ENCODE results near the gene HOXD9. TPM values are rescaled to one million over a fixed set of nuclear protein-coding genes. Genes with fewer than 3 reads are reported as not detected.
A peak's percentile ranks its signal among the peaks of the same experiment; 100 is the strongest.

HOXD9 gene
- total and polyA plus RNA-seq, 4 experiments from 2014 or later: not detected

- Mint-ChIP-seq H3K27me3 (peaks cover 72 to 79% of the 10 kb centered on the region in 2 donors), H3K9me3 (peaks cover 0 to 41% (median 34%) of the 10 kb centered on the region in 8 donors), H3K27ac (peak overlapping the region in 2 of 7 donors; percentile 26 to 54), H3K4me3 (peak overlapping the region in 6 of 8 donors; percentile 48 to 77 (median 66)), H3K36me3 (peaks cover 2 to 8% of the 10 kb centered on the region in 2 donors), H3K4me1 (peaks cover 18 to 54% (median 39%) of the 10 kb centered on the region in 4 donors)
- ChIA-PET CTCF (ENCODE audit: partially characterized antibody) (interaction anchor here (1.6 to 2.1 kb wide), 2 partner anchors 9 to 319 kb away, joined by 6 to 8 read pairs; no protein-coding TSS in a partner anchor), POLR2A (ENCODE audit: partially characterized antibody) (no interaction called here)
- Histone ChIP-seq H3K9me3 (ENCODE audit: control insufficient read depth in 1 of 2, low read length in 2 of 2) (no peaks in the 10 kb centered on the region), H3K27me3 (ENCODE audit: insufficient read depth, low read length) (peaks cover 94% of the 10 kb centered on the region), H3K4me3 (ENCODE audit: low read length in 2 of 2) (no peak overlapping the region), H3K4me1 (ENCODE audit: insufficient read depth, low read length) (peaks cover 38% of the 10 kb centered on the region), H3K27ac (ENCODE audit: low read depth, low read length) (no peak overlapping the region), H3K36me3 (ENCODE audit: insufficient read depth, low read length) (no peaks in the 10 kb centered on the region)
- DNase-seq: no peak
- intact Hi-C loops (cut with micrococcal nuclease): no loop called here
Observed at GRCh38 chr2:176136374-176137251, 14.1 kb downstream of the HOXD9 start.

GRCh38 chr2:176137252-176137580 lies 14.7 kb downstream of the HOXD9 start:
- H3K36me3 ChIP-seq (ENCODE audit: insufficient read depth, low read length): no peaks in the 10 kb centered on the region
- H3K36me3 Mint-ChIP-seq: peaks cover 2 to 8% of the 10 kb centered on the region in 2 donors
- no peak for DNase-seq
- intact Hi-C loops (cut with micrococcal nuclease): no loop called here
- H3K9me3 Mint-ChIP-seq: peaks cover 0 to 40% (median 30%) of the 10 kb centered on the region in 8 donors
- H3K4me1 ChIP-seq (ENCODE audit: insufficient read depth, low read length): peaks cover 34% of the 10 kb centered on the region
- H3K27me3 ChIP-seq (ENCODE audit: insufficient read depth, low read length): peaks cover 96% of the 10 kb centered on the region
- peaks cover 16 to 52% (median 36%) of the 10 kb centered on the region in 4 donors for H3K4me1 Mint-ChIP-seq
- ChIA-PET CTCF (ENCODE audit: partially characterized antibody) (no interaction called here), POLR2A (ENCODE audit: partially characterized antibody) (no interaction called here)
- H3K4me3 ChIP-seq (ENCODE audit: low read length in 2 of 2): no peak overlapping the region
- H3K4me3 Mint-ChIP-seq: peak overlapping the region in 3 of 8 donors; percentile 35 to 54 (median 46)
- no peak overlapping the region for H3K27ac ChIP-seq (ENCODE audit: low read depth, low read length)
- H3K27me3 Mint-ChIP-seq: peaks cover 74 to 81% of the 10 kb centered on the region in 2 donors
- H3K9me3 ChIP-seq (ENCODE audit: control insufficient read depth in 1 of 2, low read length in 2 of 2): no peaks in the 10 kb centered on the region
- H3K27ac Mint-ChIP-seq: peak overlapping the region in 2 of 7 donors; percentile 41 to 47

GRCh38 chr2:176137906-176138305 lies 15.4 kb downstream of the HOXD9 start:
- Mint-ChIP-seq H3K27ac (peak overlapping the region in 2 of 7 donors; percentile 47 to 86), H3K4me3 (peak overlapping the region in 1 of 8 donors; percentile 4), H3K27me3 (peaks cover 72 to 78% of the 10 kb centered on the region in 2 donors), H3K9me3 (peaks cover 0 to 40% (median 26%) of the 10 kb centered on the region in 8 donors), H3K4me1 (peaks cover 13 to 45% (median 32%) of the 10 kb centered on the region in 4 donors), H3K36me3 (peaks cover 1 to 8% of the 10 kb centered on the region in 2 donors)
- Histone ChIP-seq H3K27me3 (ENCODE audit: insufficient read depth, low read length) (peaks cover 95% of the 10 kb centered on the region), H3K4me3 (ENCODE audit: low read length in 2 of 2) (no peak overlapping the region), H3K36me3 (ENCODE audit: insufficient read depth, low read length) (no peaks in the 10 kb centered on the region), H3K27ac (ENCODE audit: low read depth, low read length) (no peak overlapping the region), H3K9me3 (ENCODE audit: control insufficient read depth in 1 of 2, low read length in 2 of 2) (no peaks in the 10 kb centered on the region), H3K4me1 (ENCODE audit: insufficient read depth, low read length) (peaks cover 28% of the 10 kb centered on the region)
- DNase-seq: no peak
- ChIA-PET POLR2A (ENCODE audit: partially characterized antibody) (no interaction called here), CTCF (ENCODE audit: partially characterized antibody) (interaction anchor here (3.0 kb wide), 1 partner anchor 317 kb away, joined by 28 read pairs; no protein-coding TSS in a partner anchor)
- intact Hi-C loops (cut with micrococcal nuclease): no loop called here

- Histone ChIP-seq H3K27ac (ENCODE audit: low read depth, low read length) (no peak overlapping the region), H3K4me3 (ENCODE audit: low read length in 2 of 2) (no peak overlapping the region), H3K9me3 (ENCODE audit: control insufficient read depth in 1 of 2, low read length in 2 of 2) (no peaks in the 10 kb centered on the region), H3K36me3 (ENCODE audit: insufficient read depth, low read length) (no peaks in the 10 kb centered on the region), H3K27me3 (ENCODE audit: insufficient read depth, low read length) (peaks cover 91% of the 10 kb centered on the region), H3K4me1 (ENCODE audit: insufficient read depth, low read length) (peaks cover 27% of the 10 kb centered on the region)
- no peak for DNase-seq
- peaks cover 13 to 44% (median 31%) of the 10 kb centered on the region in 4 donors for H3K4me1 Mint-ChIP-seq
- ChIA-PET CTCF (ENCODE audit: partially characterized antibody) (interaction anchor here (1.3 to 3.0 kb wide), 3 partner anchors 12 to 513 kb away, joined by 3 to 28 read pairs (median 7); no protein-coding TSS in a partner anchor), POLR2A (ENCODE audit: partially characterized antibody) (no interaction called here)
- peaks cover 72 to 78% of the 10 kb centered on the region in 2 donors for H3K27me3 Mint-ChIP-seq
- H3K36me3 Mint-ChIP-seq: peaks cover 1 to 8% of the 10 kb centered on the region in 2 donors
- H3K4me3 Mint-ChIP-seq: peak overlapping the region in 4 of 8 donors; percentile 3 to 70 (median 14)
- peak overlapping the region in 3 of 7 donors; percentile 57 to 86 (median 74) for H3K27ac Mint-ChIP-seq
- intact Hi-C loops (cut with micrococcal nuclease): no loop called here
- H3K9me3 Mint-ChIP-seq: peaks cover 0 to 40% (median 26%) of the 10 kb centered on the region in 8 donors
Observed at GRCh38 chr2:176138526-176138922, 16.0 kb downstream of the HOXD9 start.

GRCh38 chr2:176138923-176139660 lies 16.6 kb downstream of the HOXD9 start:
- Histone ChIP-seq H3K4me1 (ENCODE audit: insufficient read depth, low read length) (peaks cover 27% of the 10 kb centered on the region), H3K36me3 (ENCODE audit: insufficient read depth, low read length) (no peaks in the 10 kb centered on the region), H3K4me3 (ENCODE audit: low read length in 2 of 2) (no peak overlapping the region), H3K9me3 (ENCODE audit: control insufficient read depth in 1 of 2, low read length in 2 of 2) (no peaks in the 10 kb centered on the region), H3K27ac (ENCODE audit: low read depth, low read length) (no peak overlapping the region), H3K27me3 (ENCODE audit: insufficient read depth, low read length) (peaks cover 88% of the 10 kb centered on the region)
- POLR2A ChIA-PET (ENCODE audit: partially characterized antibody): no interaction called here
- Mint-ChIP-seq H3K27ac (peak overlapping the region in 2 of 7 donors; percentile 74 to 86), H3K27me3 (peaks cover 71 to 78% of the 10 kb centered on the region in 2 donors), H3K36me3 (peaks cover 1 to 8% of the 10 kb centered on the region in 2 donors), H3K9me3 (peaks cover 0 to 40% (median 23%) of the 10 kb centered on the region in 8 donors), H3K4me3 (peak overlapping the region in 7 of 8 donors; percentile 5 to 53 (median 14)), H3K4me1 (peaks cover 13 to 44% (median 31%) of the 10 kb centered on the region in 4 donors)
- CTCF ChIA-PET (ENCODE audit: partially characterized antibody): interaction anchor here (1.1 to 3.0 kb wide), 5 partner anchors 8 to 1010 kb away, joined by 3 to 28 read pairs (median 7); no protein-coding TSS in a partner anchor
- intact Hi-C loops (cut with micrococcal nuclease): no loop called here
- DNase-seq: no peak

- Mint-ChIP-seq H3K9me3 (peaks cover 0 to 40% (median 23%) of the 10 kb centered on the region in 8 donors), H3K4me1 (peaks cover 13 to 43% (median 31%) of the 10 kb centered on the region in 4 donors), H3K36me3 (peaks cover 1 to 8% of the 10 kb centered on the region in 2 donors), H3K27me3 (peaks cover 71 to 74% of the 10 kb centered on the region in 2 donors), H3K27ac (peak overlapping the region in 2 of 7 donors; percentile 74), H3K4me3 (peak overlapping the region in 3 of 8 donors; percentile 32 to 50 (median 40))
- Histone ChIP-seq H3K4me3 (ENCODE audit: low read length in 2 of 2) (no peak overlapping the region), H3K36me3 (ENCODE audit: insufficient read depth, low read length) (no peaks in the 10 kb centered on the region), H3K27ac (ENCODE audit: low read depth, low read length) (no peak overlapping the region), H3K27me3 (ENCODE audit: insufficient read depth, low read length) (peaks cover 82% of the 10 kb centered on the region), H3K9me3 (ENCODE audit: control insufficient read depth in 1 of 2, low read length in 2 of 2) (no peaks in the 10 kb centered on the region), H3K4me1 (ENCODE audit: insufficient read depth, low read length) (peaks cover 27% of the 10 kb centered on the region)
- ChIA-PET POLR2A (ENCODE audit: partially characterized antibody) (interaction anchor here (1.6 kb wide), 1 partner anchor 8 kb away, joined by 3 read pairs; no protein-coding TSS in a partner anchor), CTCF (ENCODE audit: partially characterized antibody) (interaction anchor here (0.8 to 3.0 kb wide), 8 partner anchors 8 to 1009 kb away, joined by 3 to 28 read pairs (median 4); no protein-coding TSS in a partner anchor)
- no peak for DNase-seq
- intact Hi-C loops (cut with micrococcal nuclease): no loop called here
Observed at GRCh38 chr2:176139661-176140512, 17.4 kb downstream of the HOXD9 start.
